ENCODE results near the gene HLA-DMA. TPM values are rescaled to one million over a fixed set of nuclear protein-coding genes. Genes with fewer than 3 reads are reported as not detected.
A peak's percentile ranks its signal among the peaks of the same experiment; 100 is the strongest.

HLA-DMA gene
- total and polyA plus RNA-seq, 2 of the 13 experiments (the other 11 are each of a cell fraction or from before 2014, with no cell fraction given) = 0.70 to 0.71 TPM

GRCh38 chr6:32954986-32955802 is 2.3 kb upstream of the HLA-DMA start (continued):
- TF ChIP-seq ZNF318 (CRISPR knock-in tag; IDR thresholded peaks at IDR 0.05) = no peak
- TF ChIP-seq ZNF143 (CRISPR knock-in tag; IDR thresholded peaks at IDR 0.05) = no peak
- peak; percentile 44 for TF ChIP-seq CTCF (CRISPR knock-in tag; IDR thresholded peaks at IDR 0.05)
- TF ChIP-seq ZSCAN5A (CRISPR knock-in tag; IDR thresholded peaks at IDR 0.05; ENCODE audit: borderline replicate concordance) = no peak
- TF ChIP-seq ZNF251 (CRISPR knock-in tag; IDR thresholded peaks at IDR 0.05) = no peak
- TF ChIP-seq HNRNPH1 (optimal IDR thresholded peaks at IDR 0.05; ENCODE audit: low read depth, low read length) = no peak
- TF ChIP-seq HMGXB4 (CRISPR knock-in tag; IDR thresholded peaks at IDR 0.05; ENCODE audit: borderline replicate concordance in 1 of 2, low read depth in 1 of 2) = 0 out of 4 replicates have a peak, but pooled peaks of 1 of the 2 experiments have one; percentile 18
- TF ChIP-seq ZNF121 (CRISPR knock-in tag; IDR thresholded peaks at IDR 0.05) = no peak
